Thyroid gland (tissue), 4 donors: ENCODE data around the gene SARDH.

Experiments used
- CTCF ChIP-seq, 6 experiments: fragments of 200-600 bp in 3 of 6; fragments of 450-650 bp in 3 of 6; sonication (generic) in 3 of 6; IDR thresholded peaks; one replicate each; pipeline ENCODE4 v1.5.1; 2016 to 2019; ENCODE audit warnings: antibody characterized with exemption in 6 of 6, mild to moderate bottlenecking in 2 of 6, inconsistent platforms in 1 of 6, moderate library complexity in 1 of 6
- POLR2A ChIP-seq, 2 donors: fragments of 450-650 bp; IDR thresholded peaks; one replicate each; pipeline ENCODE4 v1.6.1; 2017; ENCODE audit warnings: antibody characterized with exemption in 2 of 2, mild to moderate bottlenecking in 2 of 2, moderate library complexity in 1 of 2

DNA sequence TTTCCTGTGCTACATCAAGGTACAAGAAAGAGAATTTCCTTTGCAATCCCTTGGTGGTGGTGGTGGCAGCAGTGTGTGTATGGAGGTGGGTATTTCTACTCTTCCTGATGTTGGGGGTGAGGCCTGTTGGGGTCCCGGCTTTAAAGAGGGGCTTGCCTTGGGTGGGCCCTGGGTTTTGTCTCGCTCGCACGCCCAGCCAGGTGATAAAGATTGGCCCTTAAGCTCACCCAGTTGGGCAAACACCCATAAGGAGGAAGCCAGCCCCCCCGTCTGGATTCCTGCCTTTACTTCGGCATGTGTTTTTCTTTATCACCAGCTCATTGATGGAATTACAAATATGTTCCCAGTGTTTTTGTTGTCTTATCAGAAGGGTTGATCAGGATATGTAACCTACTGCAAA, 16.0 kb upstream of the SARDH start:
- TF ChIP-seq CTCF (IDR thresholded peaks at IDR 0.05) (no peak), POLR2A (IDR thresholded peaks at IDR 0.05) (no peak)
